Testis (tissue), 2 donors: ENCODE data around the gene NEUROD2.

ENCODE experiments used
- CTCF ChIP-seq, 3 experiments: fragments of 450-650 bp in 2 of 3; fragments of 200-600 bp in 1 of 3; sonication (generic) in 1 of 3; IDR thresholded peaks; one replicate each; pipeline ENCODE4 v1.5.1; 2016 to 2019; ENCODE audit warnings: antibody characterized with exemption in 3 of 3, mild to moderate bottlenecking in 2 of 3, moderate library complexity in 1 of 3
- POLR2A ChIP-seq: fragments of 450-650 bp; IDR thresholded peaks from one replicate; pipeline ENCODE4 v1.6.1; 2017; ENCODE audit warnings: antibody characterized with exemption, mild to moderate bottlenecking, moderate library complexity

- TF ChIP-seq CTCF (IDR thresholded peaks at IDR 0.05), result no peak
- TF ChIP-seq POLR2A, result no peak
Measured at GRCh38 chr17:39596543-39597267, 11.0 kb downstream of the NEUROD2 start.
